Endothelial cell of umbilical vein (primary cell): ENCODE results near the gene SP3.

Experiments
- EZH2 ChIP-seq: IDR thresholded peaks from 2 replicates; pipeline ENCODE4 v1.6.1; 2012; ENCODE audit warnings: borderline replicate concordance, low read depth, mild to moderate bottlenecking, moderate library complexity, low read length, inconsistent platforms; ENCODE audit not compliant: severe bottlenecking
- POLR2A ChIP-seq: IDR thresholded peaks from 2 replicates; pipeline ENCODE4 v1.6.1; 2012; ENCODE audit warnings: low read depth, mild to moderate bottlenecking, control low read depth, low read length
- TF ChIP-seq, protein P1 (sequence below), 2 donors: IDR thresholded peaks; 1 replicate in 1 of 2; 2 replicates in 1 of 2; pipeline ENCODE4 v1.5.1; 2011; ENCODE audit warnings: low read length in 2 of 2, mild to moderate bottlenecking in 2 of 2, moderate library complexity in 2 of 2, control low read depth in 1 of 2, inconsistent platforms in 1 of 2, low read depth in 1 of 2; ENCODE audit not compliant: insufficient read depth in 1 of 2; ENCODE audit errors: extremely low read depth in 1 of 2

DNA sequence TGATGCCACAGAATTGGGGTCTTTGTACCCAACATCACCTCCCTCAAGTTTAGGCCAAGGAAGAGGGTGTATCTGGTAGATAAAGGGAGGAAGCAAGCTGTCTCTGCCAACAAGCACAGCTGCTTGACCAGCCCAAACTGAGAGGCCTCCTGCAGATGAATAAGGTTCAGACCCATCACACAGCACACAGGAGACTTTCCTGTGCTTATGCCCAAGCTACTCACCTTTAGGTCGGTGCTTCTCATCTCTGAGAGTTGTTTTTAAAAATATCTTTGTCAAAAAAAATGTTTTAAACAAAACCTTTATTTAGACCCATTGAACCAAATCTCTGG lies 24.7 kb upstream of the SP3 start:
- TF ChIP-seq, protein P1, sequence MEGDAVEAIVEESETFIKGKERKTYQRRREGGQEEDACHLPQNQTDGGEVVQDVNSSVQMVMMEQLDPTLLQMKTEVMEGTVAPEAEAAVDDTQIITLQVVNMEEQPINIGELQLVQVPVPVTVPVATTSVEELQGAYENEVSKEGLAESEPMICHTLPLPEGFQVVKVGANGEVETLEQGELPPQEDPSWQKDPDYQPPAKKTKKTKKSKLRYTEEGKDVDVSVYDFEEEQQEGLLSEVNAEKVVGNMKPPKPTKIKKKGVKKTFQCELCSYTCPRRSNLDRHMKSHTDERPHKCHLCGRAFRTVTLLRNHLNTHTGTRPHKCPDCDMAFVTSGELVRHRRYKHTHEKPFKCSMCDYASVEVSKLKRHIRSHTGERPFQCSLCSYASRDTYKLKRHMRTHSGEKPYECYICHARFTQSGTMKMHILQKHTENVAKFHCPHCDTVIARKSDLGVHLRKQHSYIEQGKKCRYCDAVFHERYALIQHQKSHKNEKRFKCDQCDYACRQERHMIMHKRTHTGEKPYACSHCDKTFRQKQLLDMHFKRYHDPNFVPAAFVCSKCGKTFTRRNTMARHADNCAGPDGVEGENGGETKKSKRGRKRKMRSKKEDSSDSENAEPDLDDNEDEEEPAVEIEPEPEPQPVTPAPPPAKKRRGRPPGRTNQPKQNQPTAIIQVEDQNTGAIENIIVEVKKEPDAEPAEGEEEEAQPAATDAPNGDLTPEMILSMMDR (IDR thresholded peaks at IDR 0.05; ENCODE audit: extremely low read depth in 1 of 2, insufficient read depth in 1 of 2, low read depth in 1 of 2, low read length in 2 of 2): no peak
- TF ChIP-seq EZH2 (no peak), POLR2A (no peak)
